Right cardiac atrium (tissue), 5 donors: ENCODE measurements around the gene ACY1. TPM values are rescaled to one million over a fixed set of nuclear protein-coding genes. Genes with fewer than 3 reads are reported as not detected.

Source experiments
- ATAC-seq, 2 donors: fragments of 200-7000 bp; cut with Tn5 transposase; one replicate each; pipeline versions ENCODE4 v1.8.0 to v1.9.1; 2020; ENCODE audit warnings: moderate library complexity in 2 of 2, mild to moderate bottlenecking in 1 of 2
- DNase-seq, 3 donors: peaks; one replicate each; pipeline ENCODE4 v3.0.0-alpha.2; 2020
- H3K27ac ChIP-seq: one replicate; pipeline ENCODE4 v1.5.1; 2013; ENCODE audit warnings: mild to moderate bottlenecking, low read length, control low read depth, moderate library complexity
- H3K27me3 ChIP-seq: one replicate; pipeline ENCODE4 v1.6.1; 2013; ENCODE audit not compliant: control insufficient read depth, insufficient read depth
- H3K4me1 ChIP-seq: one replicate; pipeline ENCODE4 v1.6.1; 2013; ENCODE audit warnings: low read length; ENCODE audit not compliant: control insufficient read depth, insufficient read depth
- H3K4me3 ChIP-seq: one replicate; pipeline ENCODE4 v1.5.1; 2013; ENCODE audit warnings: low read length, control low read depth
- H3K9me3 ChIP-seq: one replicate; pipeline ENCODE4 v1.6.1; 2013; ENCODE audit warnings: low read length; ENCODE audit not compliant: control insufficient read depth
- WGBS: extraction: QIAGEN DNeasy Blood & Tissue Kit; methylation state at CpG from one replicate; pipeline ENCODE4 v1.1.7; 2013; 5-methylcytosine and 5-hydroxymethylcytosine counted together
- intact Hi-C, 4 donors: fragments of 100-400 bp; cut with DNase I; formaldehyde crosslinking; loops; one replicate each; pipeline versions ENCODE4 v1.11.0 to v1.14.0; 2022 to 2023
- polyA plus RNA-seq: library from polyadenylated mRNA; stranded (reverse); fragments of 200-250 nt; gene quantifications from one replicate; pipeline ENCODE4 v1.2.3, GENCODE V29; 2013
- total RNA-seq, 4 donors: library from RNA; stranded (reverse); fragmentation: NEBNext Ultra II Directional; extraction: Animal tissue kit (Norgen Biotek cat#: 25700); gene quantifications; one replicate each; pipeline ENCODE4 v1.2.1, GENCODE V29; 2021
- donor health status: healthy with polysubstance abuse.
- donor health status: DM: no; HTN: yes; CAD: no.
- donor health status: DM: no; HTN: no; CAD: no.
- donor health status: DM: no; HTN: yes; CAD: no; lungs with severe emphysema.
- donor health status: DM: yes; HTN: yes; CAD: no.

Gene ACY1
- total and polyA plus RNA-seq, 5 donors, result 18.4 to 27.2 (median 19.6) TPM

DNA sequence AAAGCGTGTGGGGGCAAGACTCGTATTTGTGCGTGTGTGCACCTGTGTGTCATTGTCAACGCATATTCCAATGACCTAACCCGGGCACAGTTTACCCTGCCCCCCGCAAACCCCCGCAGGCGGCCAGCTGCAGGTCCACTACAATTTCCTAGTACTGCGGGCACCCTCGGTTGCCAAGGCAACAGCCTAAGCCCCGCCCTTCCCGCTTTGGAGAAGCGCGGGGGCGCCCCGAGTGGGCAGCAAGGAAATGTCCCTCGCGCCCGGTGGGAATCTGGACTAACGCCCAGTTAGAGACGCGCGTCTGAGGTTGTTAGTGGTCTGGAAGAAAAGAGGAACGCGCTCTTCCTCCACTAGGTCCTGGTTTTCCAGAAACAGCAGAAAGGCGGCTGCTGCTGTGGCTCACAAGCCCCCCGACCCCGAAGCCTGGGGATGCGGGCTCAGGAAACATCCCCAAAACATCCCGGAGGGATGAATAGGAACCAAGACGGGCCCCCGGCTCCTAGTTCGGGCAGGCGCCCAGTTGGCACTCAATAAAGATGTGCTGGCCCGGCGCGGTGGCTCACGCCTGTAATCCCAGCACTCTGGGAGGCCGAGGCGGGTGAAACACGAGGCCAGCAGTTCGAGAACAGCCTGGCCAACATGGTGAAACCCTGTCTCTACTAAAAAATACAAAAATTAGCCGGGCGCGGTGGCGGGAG is 7.3 kb upstream of the ACY1 start:
- peaks cover 10% of the 10 kb centered on the region for H3K4me1 ChIP-seq
- peak; percentile 3 to 21 for ATAC-seq
- no peaks in the 10 kb centered on the region for H3K9me3 ChIP-seq
- no peaks in the 10 kb centered on the region for H3K27me3 ChIP-seq
- DNase-seq, result peak; percentile 80 to 94 (median 92)
- intact Hi-C loops, result loop anchor here in 1 of 4 donors (2.0 kb wide), 1 partner anchor 33 kb away; the partner anchor contains the start of gene PARP3
- H3K27ac ChIP-seq, result peak overlapping the region; percentile 10
- H3K4me3 ChIP-seq, result peak overlapping the region; percentile 67
- 28% methylated on average over 46 of the region's 46 CpGs for WGBS

DNA sequence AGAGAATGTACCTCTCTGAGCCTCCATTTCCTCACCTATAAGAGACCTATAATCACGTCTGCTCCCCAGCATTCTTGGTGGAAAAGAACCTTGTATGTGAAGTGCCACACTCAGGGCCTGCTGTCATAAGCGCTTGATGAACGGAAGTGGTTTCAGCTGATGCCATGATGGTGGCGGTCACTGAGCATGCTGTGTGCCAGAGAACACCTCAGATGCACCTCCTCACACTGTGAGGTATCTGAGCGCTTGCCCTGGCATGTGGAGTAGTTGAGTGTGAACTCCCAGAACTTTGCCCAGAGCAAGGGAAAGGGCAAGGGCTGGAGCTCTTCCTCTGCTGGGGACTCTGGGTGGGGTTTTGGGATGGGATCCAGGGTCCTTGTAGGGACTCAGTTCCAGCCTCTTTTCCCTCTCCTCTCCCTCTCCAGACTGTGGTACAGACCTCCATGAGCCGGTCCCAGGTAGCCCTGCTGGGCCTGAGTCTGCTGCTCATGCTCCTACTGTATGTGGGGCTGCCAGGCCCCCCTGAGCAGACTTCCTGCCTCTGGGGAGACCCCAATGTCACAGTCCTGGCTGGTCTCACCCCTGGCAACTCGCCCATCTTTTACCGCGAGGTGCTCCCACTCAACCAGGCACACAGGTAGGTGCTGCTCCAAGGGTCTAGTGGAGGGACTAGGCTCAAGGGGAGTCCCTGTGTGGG is 5.7 kb upstream of the ACY1 start:
- Histone ChIP-seq H3K9me3 (no peaks in the 10 kb centered on the region), H3K27me3 (no peaks in the 10 kb centered on the region), H3K4me1 (peaks cover 13% of the 10 kb centered on the region), H3K27ac (no peak overlapping the region), H3K4me3 (no peak overlapping the region)
- intact Hi-C loops, result no loop called here
- DNase-seq (no peak), ATAC-seq (no peak)
- 87% methylated on average over 9 of the region's 9 CpGs for WGBS

DNA sequence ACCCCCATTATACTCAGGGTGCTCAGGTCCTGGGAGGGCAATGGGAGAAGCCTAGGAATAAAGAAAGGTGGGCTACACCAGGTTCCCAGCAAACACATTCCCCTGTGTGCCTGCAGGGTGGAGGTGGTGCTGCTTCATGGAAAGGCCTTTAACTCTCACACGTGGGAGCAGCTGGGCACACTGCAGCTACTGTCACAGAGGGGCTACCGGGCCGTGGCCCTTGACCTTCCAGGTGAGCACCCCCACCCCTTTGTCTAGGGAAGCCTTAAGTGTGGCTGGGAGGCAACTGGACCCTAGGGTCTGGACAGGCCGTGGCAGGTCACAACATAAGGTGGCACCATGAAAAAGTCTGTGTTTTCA is 5.2 kb upstream of the ACY1 start:
- Histone ChIP-seq H3K27ac (no peak overlapping the region), H3K9me3 (no peaks in the 10 kb centered on the region), H3K4me3 (no peak overlapping the region), H3K4me1 (peaks cover 13% of the 10 kb centered on the region), H3K27me3 (no peaks in the 10 kb centered on the region)
- 81% methylated on average over 4 of the region's 4 CpGs for WGBS
- intact Hi-C loops, result no loop called here
- ATAC-seq (no peak), DNase-seq (no peak)

DNA sequence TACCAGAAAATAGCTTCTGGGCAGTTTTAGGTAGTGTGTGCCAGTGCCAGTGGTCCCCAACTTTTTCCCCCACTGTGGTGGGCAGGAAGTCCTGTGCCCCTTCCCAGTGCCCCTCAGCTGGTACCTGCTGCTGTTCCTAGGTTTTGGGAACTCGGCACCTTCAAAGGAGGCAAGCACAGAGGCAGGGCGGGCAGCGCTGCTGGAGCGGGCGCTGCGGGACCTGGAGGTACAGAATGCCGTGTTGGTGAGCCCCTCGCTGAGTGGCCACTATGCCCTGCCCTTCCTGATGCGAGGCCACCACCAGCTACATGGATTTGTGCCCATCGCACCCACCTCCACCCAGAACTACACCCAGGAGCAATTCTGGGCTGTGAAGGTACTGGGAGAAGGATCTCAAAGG is 3.1 kb upstream of the ACY1 start:
- no peak for ATAC-seq
- no peaks in the 10 kb centered on the region for H3K27me3 ChIP-seq
- no peak overlapping the region for H3K27ac ChIP-seq
- no peaks in the 10 kb centered on the region for H3K9me3 ChIP-seq
- DNase-seq, result no peak
- intact Hi-C loops, result no loop called here
- 96% methylated on average over 10 of the region's 10 CpGs for WGBS
- peaks cover 9% of the 10 kb centered on the region for H3K4me1 ChIP-seq
- no peak overlapping the region for H3K4me3 ChIP-seq

DNA sequence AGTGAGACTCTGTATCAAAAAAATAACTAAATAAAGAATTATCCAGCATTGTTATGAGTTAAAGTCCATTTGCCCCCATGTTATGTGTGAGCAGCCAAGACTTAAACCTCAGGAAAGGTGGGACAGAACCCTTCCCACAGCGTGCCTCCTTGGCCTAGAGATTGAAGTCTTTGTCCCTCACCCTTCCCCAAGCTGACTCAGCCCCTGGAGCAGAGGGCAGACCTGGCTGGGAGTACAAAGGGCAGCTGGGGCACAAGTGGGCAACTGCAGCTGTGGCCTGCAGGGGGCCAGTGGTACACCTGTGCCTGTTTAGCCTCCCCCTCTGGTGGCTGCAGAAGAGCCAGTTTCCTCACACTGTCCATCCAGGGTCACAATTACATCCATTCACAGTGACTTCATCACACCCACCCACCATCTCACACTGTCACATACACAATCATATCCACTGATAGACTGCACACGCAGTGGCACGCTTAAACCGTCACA is 940 bp upstream of the ACY1 start:
- DNase-seq, result no peak
- intact Hi-C loops, result no loop called here
- WGBS, result 8% methylated on average over 4 of the region's 4 CpGs

DNA sequence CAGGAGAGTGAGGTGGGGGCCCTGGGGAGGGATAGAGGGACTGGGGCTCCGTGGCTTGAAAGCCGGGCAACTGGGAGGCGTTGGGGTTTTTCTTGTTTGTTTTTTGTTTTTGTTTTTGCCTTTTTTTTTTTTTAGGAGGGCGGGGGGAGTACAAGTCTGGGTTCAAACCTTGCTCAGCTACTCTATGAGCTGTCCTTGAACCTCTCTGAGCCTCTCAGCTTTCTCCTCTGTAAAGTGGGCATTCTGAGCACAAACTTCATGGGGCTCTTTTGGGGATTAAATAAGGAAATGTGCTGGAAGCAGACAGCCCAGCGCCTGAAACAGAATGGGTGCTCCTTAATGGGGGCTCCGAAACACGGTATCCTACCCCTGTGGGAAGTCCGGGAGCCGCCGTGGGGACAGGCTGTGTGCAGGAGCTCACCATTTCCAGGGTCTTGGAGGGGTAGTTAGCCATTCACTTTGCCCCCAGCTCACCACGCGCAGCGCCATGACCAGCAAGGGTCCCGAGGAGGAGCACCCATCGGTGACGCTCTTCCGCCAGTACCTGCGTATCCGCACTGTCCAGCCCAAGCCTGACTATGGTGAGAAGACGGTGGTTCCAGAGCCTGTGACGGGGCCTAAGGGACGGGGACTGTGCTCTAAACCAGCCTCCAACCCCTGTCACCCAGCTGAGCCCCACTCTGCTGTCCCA is 388 bp downstream of the ACY1 start:
- 75% methylated on average over 22 of the region's 22 CpGs for WGBS
- peak overlapping the region; percentile 46 for H3K4me3 ChIP-seq
- no peak for ATAC-seq
- H3K9me3 ChIP-seq, result no peaks in the 10 kb centered on the region
- no peak for DNase-seq
- H3K4me1 ChIP-seq, result peaks cover 3% of the 10 kb centered on the region
- intact Hi-C loops, result no loop called here
- no peaks in the 10 kb centered on the region for H3K27me3 ChIP-seq
- peak overlapping the region; percentile 89 for H3K27ac ChIP-seq

More for the DNA sequence above, 940 bp upstream of the ACY1 start:
- Histone ChIP-seq H3K9me3 (no peaks in the 10 kb centered on the region), H3K27me3 (no peaks in the 10 kb centered on the region), H3K4me3 (peak overlapping the region; percentile 46), H3K4me1 (peaks cover 3% of the 10 kb centered on the region), H3K27ac (peak overlapping the region; percentile 89)
- ATAC-seq, result peak; percentile 5 to 9

DNA sequence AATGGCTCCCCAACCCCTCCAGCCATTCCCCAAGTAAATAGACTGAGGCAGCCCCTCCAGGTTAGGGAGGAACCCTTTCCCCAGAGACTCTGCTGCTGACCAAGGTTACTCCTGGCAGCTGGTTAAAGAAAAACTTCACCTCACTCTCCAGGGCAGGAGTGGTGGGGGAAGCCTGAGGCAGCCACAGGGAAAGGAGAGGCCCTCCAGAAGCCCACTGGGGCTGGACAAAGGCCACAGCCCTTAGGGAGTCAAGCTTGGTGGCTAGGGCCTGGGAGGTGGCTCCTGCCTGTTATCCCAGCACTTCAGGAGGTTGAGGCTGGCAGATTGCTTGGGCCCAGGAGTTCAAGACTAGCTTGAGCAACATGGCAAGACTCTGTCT is 923 bp downstream of the ACY1 start:
- DNase-seq, result no peak
- ATAC-seq, result no peak
- H3K27me3 ChIP-seq, result no peaks in the 10 kb centered on the region
- H3K4me3 ChIP-seq, result no peak overlapping the region
- peaks cover 3% of the 10 kb centered on the region for H3K4me1 ChIP-seq
- H3K9me3 ChIP-seq, result no peaks in the 10 kb centered on the region
- peak overlapping the region; percentile 89 for H3K27ac ChIP-seq
- intact Hi-C loops, result no loop called here

DNA sequence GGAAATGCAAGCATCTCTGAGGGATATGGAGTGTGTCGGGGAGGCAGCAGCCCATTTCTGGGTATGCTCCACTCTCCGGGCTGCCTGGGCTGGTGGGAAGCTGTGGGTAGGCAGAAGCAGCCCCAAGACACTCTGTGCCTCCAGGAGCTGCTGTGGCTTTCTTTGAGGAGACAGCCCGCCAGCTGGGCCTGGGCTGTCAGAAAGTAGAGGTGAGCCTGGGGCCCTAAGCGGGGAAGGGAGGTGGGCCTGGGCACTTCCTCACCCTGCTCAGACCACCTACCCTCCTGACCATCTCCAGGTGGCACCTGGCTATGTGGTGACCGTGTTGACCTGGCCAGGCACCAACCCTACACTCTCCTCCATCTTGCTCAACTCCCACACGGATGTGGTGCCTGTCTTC is 1.7 kb downstream of the ACY1 start:
- 85% methylated on average over 6 of the region's 6 CpGs for WGBS
- intact Hi-C loops, result no loop called here
- Histone ChIP-seq H3K27me3 (no peaks in the 10 kb centered on the region), H3K27ac (no peak overlapping the region), H3K9me3 (no peaks in the 10 kb centered on the region), H3K4me1 (peaks cover 6% of the 10 kb centered on the region), H3K4me3 (no peak overlapping the region)
- ATAC-seq, result no peak
- DNase-seq, result no peak

DNA sequence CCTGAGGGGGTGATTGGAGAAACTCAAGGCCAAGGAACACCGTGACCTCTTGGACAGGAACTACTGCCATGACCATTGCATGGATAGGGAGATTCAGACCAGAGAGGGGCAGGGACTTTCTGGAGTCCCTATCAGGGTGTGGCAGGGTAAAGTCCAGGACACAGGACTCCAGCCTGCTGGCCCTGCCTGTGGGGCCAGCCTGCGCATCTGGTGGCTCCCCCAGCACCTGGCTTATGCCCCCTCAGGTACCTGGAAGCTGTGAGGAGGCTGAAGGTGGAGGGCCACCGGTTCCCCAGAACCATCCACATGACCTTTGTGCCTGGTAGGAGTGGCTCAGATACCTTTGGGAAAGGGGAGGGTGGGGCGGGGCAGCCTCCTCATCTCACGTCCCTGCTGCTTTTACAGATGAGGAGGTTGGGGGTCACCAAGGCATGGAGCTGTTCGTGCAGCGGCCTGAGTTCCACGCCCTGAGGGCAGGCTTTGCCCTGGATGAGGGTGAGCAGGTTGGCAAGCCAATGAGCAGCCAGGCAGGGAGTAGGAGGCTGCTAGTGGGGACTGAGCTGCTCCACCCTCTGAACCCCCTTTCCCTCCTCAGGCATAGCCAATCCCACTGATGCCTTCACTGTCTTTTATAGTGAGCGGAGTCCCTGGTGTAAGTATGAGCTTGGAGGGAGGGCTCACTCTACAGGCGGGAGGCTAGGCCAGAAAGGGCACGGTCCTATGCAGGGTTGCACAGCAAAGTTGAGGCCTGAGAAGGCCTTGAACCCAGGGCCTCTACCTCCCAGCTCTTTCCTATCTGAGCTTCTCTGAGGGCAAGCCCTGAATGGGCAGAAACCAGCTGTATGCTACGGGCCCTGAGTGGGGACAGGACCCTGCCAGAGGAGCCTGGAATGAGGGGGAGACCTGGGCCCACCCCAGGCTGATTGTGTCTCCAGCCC is 2.9 kb downstream of the ACY1 start:
- H3K27me3 ChIP-seq, result no peaks in the 10 kb centered on the region
- ATAC-seq (no peak), DNase-seq (peak in 1 of 3 donors; percentile 11)
- peaks cover 6% of the 10 kb centered on the region for H3K4me1 ChIP-seq
- 84% methylated on average over 12 of the region's 12 CpGs for whole genome bisulfite sequencing
- H3K27ac ChIP-seq, result no peak overlapping the region
- intact Hi-C loops, result no loop called here
- H3K9me3 ChIP-seq, result no peaks in the 10 kb centered on the region
- no peak overlapping the region for H3K4me3 ChIP-seq

DNA sequence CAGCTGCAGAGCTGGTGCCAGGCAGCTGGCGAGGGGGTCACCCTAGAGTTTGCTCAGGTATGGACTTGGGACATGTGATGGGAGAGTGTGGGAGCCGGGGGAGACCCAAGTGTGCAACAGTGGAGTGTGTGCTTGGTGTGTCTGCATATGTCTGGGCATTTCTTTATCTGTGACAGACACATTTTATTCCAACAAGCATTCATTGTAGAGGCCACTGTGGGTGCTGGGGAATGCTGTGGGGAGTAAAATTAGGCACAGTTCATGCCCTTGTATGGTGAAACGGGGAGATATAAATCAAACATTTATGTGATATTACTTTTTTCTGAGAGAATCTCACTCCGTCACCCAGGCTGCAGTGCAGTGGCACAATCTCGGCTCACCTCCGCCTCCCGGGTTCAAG is 4.2 kb downstream of the ACY1 start:
- Histone ChIP-seq H3K4me1 (peaks cover 3% of the 10 kb centered on the region), H3K27me3 (no peaks in the 10 kb centered on the region), H3K4me3 (no peak overlapping the region), H3K27ac (no peak overlapping the region), H3K9me3 (no peaks in the 10 kb centered on the region)
- DNase-seq (no peak), ATAC-seq (no peak)
- intact Hi-C loops, result no loop called here
- WGBS, result 89% methylated on average over 7 of the region's 7 CpGs
